AG04449 (cell line): ENCODE results near the gene SCGB3A1.

Experiments
- CTCF ChIA-PET: fragments of 350-600 bp; formaldehyde crosslinking; extraction: SDS; loops from one replicate; lab custom pipeline; 2021; ENCODE audit warnings: antibody characterized with exemption; lab: Yijun Ruan, JAX
- POLR2A ChIA-PET: fragments of 400-600, 350-600 bp; formaldehyde crosslinking; extraction: SDS; loops from one replicate; lab custom pipeline; 2020; ENCODE audit warnings: antibody characterized with exemption, inconsistent platforms; lab: Yijun Ruan, JAX
- DNase-seq: peaks from one replicate; pipeline ENCODE4 v3.0.0-alpha.2; 2010; ENCODE audit warnings: low read depth, low spot score
- H3K4me3 ChIP-seq: 2 replicates; pipeline ENCODE4 v1.5.1; 2011; ENCODE audit warnings: low read depth, mild to moderate bottlenecking, control low read depth, low read length
- TF ChIP-seq, protein P1 (sequence below): IDR thresholded peaks from one replicate; pipeline ENCODE4 v1.5.1; 2011; ENCODE audit warnings: mild to moderate bottlenecking, moderate library complexity, low read length, control low read depth, inconsistent platforms; ENCODE audit not compliant: insufficient read depth; ENCODE audit errors: missing control alignments

Gene SCGB3A1

DNA sequence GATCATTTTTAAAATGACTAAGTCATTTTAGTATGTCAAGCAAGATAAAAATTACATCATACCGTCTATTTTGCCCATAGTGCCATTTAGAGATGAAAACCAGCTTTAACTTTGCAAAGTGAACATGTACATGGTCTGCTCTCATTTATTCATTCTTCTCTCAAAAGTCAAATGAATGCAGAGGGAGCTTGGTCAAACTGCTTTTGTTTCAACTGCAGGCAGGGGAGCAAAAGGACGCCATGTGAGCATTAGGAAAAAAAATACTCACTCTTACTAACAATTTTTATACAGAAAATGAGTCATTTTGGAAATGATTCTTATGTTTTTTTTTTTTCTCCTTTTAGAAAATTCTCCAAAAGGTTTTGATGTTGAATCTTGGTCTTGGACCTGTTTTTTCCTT lies 15.7 kb downstream of the SCGB3A1 start:
- DNase-seq = no peak
- POLR2A ChIA-PET = no interaction called here
- TF ChIP-seq, protein P1, sequence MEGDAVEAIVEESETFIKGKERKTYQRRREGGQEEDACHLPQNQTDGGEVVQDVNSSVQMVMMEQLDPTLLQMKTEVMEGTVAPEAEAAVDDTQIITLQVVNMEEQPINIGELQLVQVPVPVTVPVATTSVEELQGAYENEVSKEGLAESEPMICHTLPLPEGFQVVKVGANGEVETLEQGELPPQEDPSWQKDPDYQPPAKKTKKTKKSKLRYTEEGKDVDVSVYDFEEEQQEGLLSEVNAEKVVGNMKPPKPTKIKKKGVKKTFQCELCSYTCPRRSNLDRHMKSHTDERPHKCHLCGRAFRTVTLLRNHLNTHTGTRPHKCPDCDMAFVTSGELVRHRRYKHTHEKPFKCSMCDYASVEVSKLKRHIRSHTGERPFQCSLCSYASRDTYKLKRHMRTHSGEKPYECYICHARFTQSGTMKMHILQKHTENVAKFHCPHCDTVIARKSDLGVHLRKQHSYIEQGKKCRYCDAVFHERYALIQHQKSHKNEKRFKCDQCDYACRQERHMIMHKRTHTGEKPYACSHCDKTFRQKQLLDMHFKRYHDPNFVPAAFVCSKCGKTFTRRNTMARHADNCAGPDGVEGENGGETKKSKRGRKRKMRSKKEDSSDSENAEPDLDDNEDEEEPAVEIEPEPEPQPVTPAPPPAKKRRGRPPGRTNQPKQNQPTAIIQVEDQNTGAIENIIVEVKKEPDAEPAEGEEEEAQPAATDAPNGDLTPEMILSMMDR = no peak
- CTCF ChIA-PET = interaction anchor here (0.9 to 1.1 kb wide), 2 partner anchors 30 to 32 kb away, joined by 3 read pairs; no protein-coding TSS in a partner anchor
- H3K4me3 ChIP-seq = no peak overlapping the region

DNA sequence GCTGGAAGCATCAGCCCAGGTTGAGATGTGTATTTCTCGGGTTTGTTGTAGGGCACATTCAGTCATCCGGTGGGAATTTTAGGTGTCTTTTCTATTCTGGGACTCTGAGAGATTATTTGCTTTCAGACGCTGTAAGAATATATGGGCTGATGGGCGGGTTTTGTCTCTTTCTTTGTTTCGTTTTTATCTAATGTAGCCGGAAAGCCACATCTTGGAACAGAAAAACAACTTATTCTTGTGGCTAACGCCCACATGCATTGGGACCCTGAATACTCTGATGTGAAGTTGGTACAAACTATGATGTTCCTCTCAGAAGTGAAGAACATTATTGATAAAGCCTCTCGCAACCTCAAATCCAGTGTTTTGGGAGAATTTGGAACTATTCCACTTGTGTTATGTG lies 22.4 kb downstream of the SCGB3A1 start:
- POLR2A ChIA-PET = no interaction called here
- TF ChIP-seq, protein P1 = no peak
- CTCF ChIA-PET = no interaction called here
- DNase-seq = no peak
- no peak overlapping the region for H3K4me3 ChIP-seq

DNA sequence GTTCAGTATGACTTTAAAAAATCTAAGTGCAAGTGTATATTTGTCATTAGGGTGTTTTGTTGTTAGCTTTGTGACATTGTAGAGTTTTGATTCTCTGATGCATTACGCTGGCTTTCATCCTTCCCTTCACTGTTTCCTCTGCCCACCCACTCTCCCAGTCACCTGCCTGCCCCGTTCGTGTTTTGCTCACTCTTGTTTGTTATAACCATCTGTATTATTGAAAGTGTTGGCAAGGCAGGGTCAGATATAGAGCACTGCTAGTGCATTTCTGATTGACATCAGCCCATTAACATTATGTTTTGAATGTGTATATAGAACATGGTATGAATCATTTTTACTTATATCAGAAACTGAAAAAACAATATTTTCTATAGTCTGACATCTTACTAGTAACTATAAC lies 27.3 kb downstream of the SCGB3A1 start:
- TF ChIP-seq, protein P1 = no peak
- ChIA-PET POLR2A (no interaction called here), CTCF (no interaction called here)
- H3K4me3 ChIP-seq = no peak overlapping the region
- DNase-seq = no peak

DNA sequence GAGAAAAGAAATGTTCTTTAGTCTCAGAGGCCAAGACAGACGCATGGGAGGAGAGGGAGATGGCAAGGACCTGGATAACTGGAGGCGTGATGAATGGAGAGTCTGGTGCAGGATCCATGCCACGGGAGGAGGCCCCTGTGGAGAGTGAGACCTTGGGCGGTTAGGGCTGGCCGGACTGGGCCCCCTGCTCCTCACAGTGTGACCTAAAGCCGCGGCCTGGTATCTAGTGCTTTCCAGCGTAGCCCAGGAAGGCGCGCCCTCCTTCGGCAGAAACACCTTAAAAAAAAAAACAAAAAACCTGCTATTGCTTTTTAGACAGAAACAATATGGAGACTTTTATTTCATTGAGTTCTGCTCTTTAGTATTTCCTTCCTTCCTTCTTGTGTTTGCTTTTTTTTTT lies 33.1 kb downstream of the SCGB3A1 start:
- ChIA-PET CTCF (no interaction called here), POLR2A (no interaction called here)
- TF ChIP-seq, protein P1 = no peak
- no peak for DNase-seq
- H3K4me3 ChIP-seq = no peak overlapping the region

DNA sequence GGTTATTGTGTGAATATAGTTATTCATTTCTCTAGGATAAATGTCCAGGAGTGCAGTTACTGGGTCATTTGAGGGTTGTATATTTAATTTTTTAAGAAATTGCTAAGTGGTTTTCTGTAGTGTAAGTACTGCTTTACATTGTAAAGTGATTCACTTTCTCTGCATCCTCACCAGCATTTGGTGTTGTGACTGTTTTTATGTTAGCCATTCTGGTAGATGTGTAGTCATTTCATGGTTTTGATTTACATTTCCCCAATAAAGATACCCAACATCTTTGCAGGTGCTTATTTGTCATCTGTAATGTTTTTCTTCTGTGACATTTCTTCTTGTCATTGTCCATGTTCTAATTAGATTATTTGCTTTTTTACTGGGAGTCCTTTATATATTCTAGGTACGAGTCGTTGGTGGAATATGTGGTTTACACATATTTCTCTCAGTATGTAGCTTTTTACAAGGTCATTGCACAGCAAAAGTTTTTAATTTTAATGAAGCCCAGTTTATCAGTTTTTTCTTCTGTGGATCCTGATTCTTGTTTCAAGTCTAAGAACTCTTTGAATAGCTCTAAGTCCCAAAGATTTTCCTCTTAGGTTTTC lies 34.0 kb downstream of the SCGB3A1 start:
- CTCF ChIA-PET = interaction anchor here (0.6 kb wide), 1 partner anchor 37 kb away, joined by 3 read pairs; no protein-coding TSS in a partner anchor

DNA sequence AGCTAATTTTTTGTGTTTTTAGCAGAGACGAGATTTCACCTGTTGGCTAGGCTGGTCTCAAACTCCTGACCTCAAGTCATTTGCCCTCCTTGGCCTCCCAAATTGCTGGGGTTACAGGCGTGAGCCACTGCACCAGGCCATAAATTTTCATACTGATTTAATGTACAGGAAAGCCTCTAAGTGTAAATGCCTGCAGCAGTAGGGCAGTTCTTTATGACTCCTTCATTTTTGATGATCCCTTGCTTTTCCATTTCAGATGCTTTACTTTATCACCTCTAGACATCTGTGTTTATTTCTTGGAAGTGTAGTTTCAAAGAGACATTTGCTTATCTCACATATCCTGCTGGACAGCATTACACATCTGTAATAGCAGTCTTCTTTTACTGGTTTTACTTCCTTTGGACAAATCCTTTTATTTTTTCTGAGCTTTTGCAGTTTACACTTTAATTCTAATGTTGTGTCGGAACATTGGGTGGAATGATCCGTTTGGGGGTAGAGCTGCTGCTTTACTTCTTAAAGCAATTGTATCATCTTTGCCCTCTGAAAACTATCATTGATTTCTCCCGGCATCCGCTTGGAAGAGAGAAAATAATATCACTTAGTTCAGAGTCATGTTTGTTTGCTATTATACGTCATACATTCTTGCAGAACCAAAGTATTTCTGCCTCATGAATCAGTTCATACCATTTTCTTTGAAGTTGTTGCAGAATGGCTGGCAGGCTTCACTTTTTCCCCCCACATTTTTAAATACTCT lies 36.0 kb downstream of the SCGB3A1 start:
- TF ChIP-seq, protein P1 = no peak
- no peak for DNase-seq
- ChIA-PET CTCF (interaction anchor here (2.1 kb wide), 1 partner anchor 84 kb away, joined by 4 read pairs; no protein-coding TSS in a partner anchor), POLR2A (no interaction called here)
- no peak overlapping the region for H3K4me3 ChIP-seq

More for the DNA sequence above, 34.0 kb downstream of the SCGB3A1 start:
- no peak for DNase-seq
- no peak overlapping the region for H3K4me3 ChIP-seq
- POLR2A ChIA-PET = no interaction called here
- TF ChIP-seq, protein P1 = no peak
